Liver (tissue), 9 donors: ENCODE results near the gene ZC3H15. TPM values are rescaled to one million over a fixed set of nuclear protein-coding genes. Genes with fewer than 3 reads are reported as not detected.

Experiments used
- DNase-seq: peaks from one replicate; pipeline ENCODE4 v3.0.0-alpha.2; 2017; ENCODE audit warnings: low spot score
- H3K27ac ChIP-seq, 2 donors: one replicate each; pipeline ENCODE4 v1.7.0; 2013; ENCODE audit warnings: inconsistent platforms in 2 of 2, low read length in 2 of 2, control low read depth in 1 of 2, low read depth in 1 of 2, mild to moderate bottlenecking in 1 of 2
- H3K27me3 ChIP-seq, 4 donors: one replicate each; pipeline versions ENCODE4 v1.6.1 to v1.7.0; 2013; ENCODE audit warnings: low read length in 3 of 4, inconsistent platforms in 1 of 4, mild to moderate bottlenecking in 1 of 4, moderate library complexity in 1 of 4; ENCODE audit not compliant: control insufficient read depth in 4 of 4, insufficient read depth in 4 of 4
- H3K36me3 ChIP-seq, 4 donors: one replicate each; pipeline versions ENCODE4 v1.6.1 to v1.7.0; 2013; ENCODE audit warnings: low read length in 3 of 4, mild to moderate bottlenecking in 3 of 4, low read depth in 1 of 4, moderate library complexity in 1 of 4; ENCODE audit not compliant: control insufficient read depth in 4 of 4, insufficient read depth in 3 of 4
- H3K4me1 ChIP-seq, 4 donors: one replicate each; pipeline versions ENCODE4 v1.6.1 to v1.7.0; 2013; ENCODE audit warnings: low read length in 3 of 4, mild to moderate bottlenecking in 3 of 4, moderate library complexity in 1 of 4; ENCODE audit not compliant: control insufficient read depth in 4 of 4, insufficient read depth in 4 of 4
- H3K4me3 ChIP-seq, 3 donors: one replicate each; pipeline versions ENCODE4 v1.6.1 to v1.7.0; 2013; ENCODE audit warnings: low read length in 3 of 3, control low read depth in 1 of 3, low read depth in 1 of 3, mild to moderate bottlenecking in 1 of 3
- H3K9ac ChIP-seq, 2 donors: one replicate each; pipeline ENCODE4 v1.7.0; 2013; ENCODE audit warnings: low read length in 2 of 2, mild to moderate bottlenecking in 2 of 2, moderate library complexity in 2 of 2, control low read depth in 1 of 2, low read depth in 1 of 2
- H3K9me3 ChIP-seq, 4 donors: one replicate each; pipeline versions ENCODE4 v1.6.1 to v1.7.0; 2013; ENCODE audit warnings: low read length in 3 of 4; ENCODE audit not compliant: control insufficient read depth in 4 of 4
- EGR1 ChIP-seq, 2 donors: IDR thresholded peaks; 2 replicates each; pipeline ENCODE4 v1.6.1; 2016 to 2018; ENCODE audit warnings: antibody characterized with exemption in 2 of 2, low read depth in 2 of 2
- FOXA1 ChIP-seq: IDR thresholded peaks from 2 replicates; pipeline ENCODE4 v1.6.1; 2016; ENCODE audit warnings: antibody characterized with exemption
- FOXA2 ChIP-seq: IDR thresholded peaks from 2 replicates; pipeline ENCODE4 v1.6.1; 2016; ENCODE audit warnings: antibody characterized with exemption
- GABPA ChIP-seq, 2 donors: IDR thresholded peaks in 1 of 2; conservative IDR thresholded peaks in 1 of 2; 2 replicates each; pipeline ENCODE4 v1.6.1; 2016; ENCODE audit warnings: antibody characterized with exemption in 2 of 2, mild to moderate bottlenecking in 1 of 2, moderate library complexity in 1 of 2
- HNF4A ChIP-seq, 2 donors: conservative IDR thresholded peaks; 2 replicates each; pipeline ENCODE4 v1.6.1; 2016; ENCODE audit warnings: antibody characterized with exemption in 2 of 2, mild to moderate bottlenecking in 2 of 2
- JUND ChIP-seq, 2 donors: IDR thresholded peaks; 2 replicates each; pipeline ENCODE4 v1.6.1; 2016; ENCODE audit warnings: antibody characterized with exemption in 2 of 2
- RAD21 ChIP-seq, 2 donors: IDR thresholded peaks; 2 replicates each; pipeline ENCODE4 v1.6.1; 2016; ENCODE audit warnings: antibody characterized with exemption in 2 of 2, mild to moderate bottlenecking in 2 of 2
- SP1 ChIP-seq: IDR thresholded peaks from 2 replicates; pipeline ENCODE4 v1.6.1; 2018; ENCODE audit warnings: antibody characterized with exemption, mild to moderate bottlenecking
- YY1 ChIP-seq: IDR thresholded peaks from 2 replicates; pipeline ENCODE4 v1.6.1; 2016; ENCODE audit warnings: antibody characterized with exemption, mild to moderate bottlenecking
- WGBS: extraction: QIAGEN DNeasy Blood & Tissue Kit; methylation state at CpG from one replicate; pipeline ENCODE4 v1.1.7; 2013; 5-methylcytosine and 5-hydroxymethylcytosine counted together
- polyA plus RNA-seq, 2 donors: library from polyadenylated mRNA; stranded (reverse) in 1 of 2; unstranded in 1 of 2; fragments of 200-250 nt in 1 of 2; fragments of >200 nt in 1 of 2; fragmentation: Nextera tagmentation in 1 of 2; extraction: Ambion mirVana in 1 of 2; gene quantifications; one replicate each; pipeline versions ENCODE4 v1.2.1 to v1.2.3, GENCODE V29; 2013 to 2015
- total RNA-seq, 2 donors: library from RNA; depleted of rRNA; stranded (reverse); fragments of >200 nt; gene quantifications; one replicate each; pipeline ENCODE4 v1.2.3, GENCODE V29; 2014
- TF ChIP-seq, protein P1 (sequence below): fragments of 150-350 bp; IDR thresholded peaks from 2 replicates; pipeline ENCODE4 v1.5.1; 2017; ENCODE audit warnings: improper control_type of control experiment, low read depth, low read length; ENCODE audit not compliant: missing input control
- TF ChIP-seq, protein P2 (sequence below): IDR thresholded peaks from 2 replicates; pipeline ENCODE4 v1.6.1; 2016; ENCODE audit warnings: antibody characterized with exemption
- TF ChIP-seq, protein P3 (sequence below): IDR thresholded peaks from 2 replicates; pipeline ENCODE4 v1.6.1; 2016; ENCODE audit warnings: antibody characterized with exemption
- donor health status: healthy.
- donor health status: healthy.
- donor health status: healthy.
- donor health status: healthy.
- donor health status: healthy.

ZC3H15 gene
- total and polyA plus RNA-seq, 4 donors: 29.6 to 63.5 (median 33.7) TPM

DNA sequence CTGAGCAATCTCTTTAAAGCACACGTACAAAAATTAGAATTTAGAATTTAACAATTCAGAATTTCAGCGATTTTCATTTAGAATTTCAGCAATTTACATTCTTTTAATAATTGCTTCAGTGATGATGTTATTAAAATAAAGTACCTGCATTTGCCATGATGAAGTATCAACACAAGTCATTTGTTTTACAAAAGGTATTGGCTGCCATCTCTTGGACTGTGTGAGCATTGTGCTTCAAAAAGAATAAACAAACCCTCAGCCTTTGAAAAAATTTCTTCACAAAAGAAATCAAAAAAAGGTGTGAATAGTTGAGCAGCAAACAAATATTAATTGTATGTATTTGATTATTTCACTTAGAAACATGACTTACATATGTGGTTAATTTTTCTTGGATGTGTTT is 27.1 kb upstream of the ZC3H15 start:
- H3K4me3 ChIP-seq: no peak overlapping the region
- H3K36me3 ChIP-seq: peaks cover 0 to 2% (median 0%) of the 10 kb centered on the region in 4 donors
- no peaks in the 10 kb centered on the region for H3K27me3 ChIP-seq
- no peak overlapping the region for H3K27ac ChIP-seq
- TF ChIP-seq, protein P1, sequence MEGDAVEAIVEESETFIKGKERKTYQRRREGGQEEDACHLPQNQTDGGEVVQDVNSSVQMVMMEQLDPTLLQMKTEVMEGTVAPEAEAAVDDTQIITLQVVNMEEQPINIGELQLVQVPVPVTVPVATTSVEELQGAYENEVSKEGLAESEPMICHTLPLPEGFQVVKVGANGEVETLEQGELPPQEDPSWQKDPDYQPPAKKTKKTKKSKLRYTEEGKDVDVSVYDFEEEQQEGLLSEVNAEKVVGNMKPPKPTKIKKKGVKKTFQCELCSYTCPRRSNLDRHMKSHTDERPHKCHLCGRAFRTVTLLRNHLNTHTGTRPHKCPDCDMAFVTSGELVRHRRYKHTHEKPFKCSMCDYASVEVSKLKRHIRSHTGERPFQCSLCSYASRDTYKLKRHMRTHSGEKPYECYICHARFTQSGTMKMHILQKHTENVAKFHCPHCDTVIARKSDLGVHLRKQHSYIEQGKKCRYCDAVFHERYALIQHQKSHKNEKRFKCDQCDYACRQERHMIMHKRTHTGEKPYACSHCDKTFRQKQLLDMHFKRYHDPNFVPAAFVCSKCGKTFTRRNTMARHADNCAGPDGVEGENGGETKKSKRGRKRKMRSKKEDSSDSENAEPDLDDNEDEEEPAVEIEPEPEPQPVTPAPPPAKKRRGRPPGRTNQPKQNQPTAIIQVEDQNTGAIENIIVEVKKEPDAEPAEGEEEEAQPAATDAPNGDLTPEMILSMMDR: peak; percentile 46
- no peak for TF ChIP-seq JUND (IDR thresholded peaks at IDR 0.05)
- TF ChIP-seq RAD21 (IDR thresholded peaks at IDR 0.05): peak; percentile 73 to 74
- peaks cover 0 to 5% (median 0%) of the 10 kb centered on the region in 4 donors for H3K4me1 ChIP-seq
- no peak overlapping the region for H3K9ac ChIP-seq
- DNase-seq: no peak
- no peaks in the 10 kb centered on the region for H3K9me3 ChIP-seq
- WGBS: 80% methylated on average over 2 of the region's 2 CpGs

DNA sequence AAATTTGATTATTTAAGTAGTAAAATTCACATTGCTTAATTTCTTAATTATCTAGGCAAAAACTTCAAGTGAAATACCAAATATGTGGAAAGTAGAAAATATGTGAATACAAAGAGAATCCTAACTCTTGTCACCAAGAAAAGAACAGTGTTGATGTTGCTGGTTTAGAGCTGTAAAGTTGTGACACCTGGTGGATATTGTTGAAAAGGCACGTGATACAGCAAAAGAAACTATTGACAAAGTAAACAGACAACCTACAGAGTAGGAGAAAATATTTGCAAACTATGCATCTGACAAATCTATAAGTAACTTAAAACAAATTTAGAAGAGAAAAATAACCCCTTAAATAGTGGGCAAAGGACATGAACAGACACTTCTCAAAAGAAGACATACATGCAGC is 25.6 kb upstream of the ZC3H15 start:
- Histone ChIP-seq H3K9ac (no peak overlapping the region), H3K36me3 (peaks cover 0 to 2% (median 0%) of the 10 kb centered on the region in 4 donors), H3K27me3 (no peaks in the 10 kb centered on the region), H3K4me3 (no peak overlapping the region), H3K27ac (no peak overlapping the region), H3K9me3 (no peaks in the 10 kb centered on the region), H3K4me1 (peaks cover 0 to 5% (median 0%) of the 10 kb centered on the region in 4 donors)
- no peak for DNase-seq
- WGBS: 16% methylated on average over 1 of the region's 1 CpG
- TF ChIP-seq FOXA2: peak; percentile 12
- TF ChIP-seq, protein P1: peak; percentile 32
- TF ChIP-seq RAD21 (IDR thresholded peaks at IDR 0.05): peak; percentile 78 to 82
- TF ChIP-seq, protein P2, sequence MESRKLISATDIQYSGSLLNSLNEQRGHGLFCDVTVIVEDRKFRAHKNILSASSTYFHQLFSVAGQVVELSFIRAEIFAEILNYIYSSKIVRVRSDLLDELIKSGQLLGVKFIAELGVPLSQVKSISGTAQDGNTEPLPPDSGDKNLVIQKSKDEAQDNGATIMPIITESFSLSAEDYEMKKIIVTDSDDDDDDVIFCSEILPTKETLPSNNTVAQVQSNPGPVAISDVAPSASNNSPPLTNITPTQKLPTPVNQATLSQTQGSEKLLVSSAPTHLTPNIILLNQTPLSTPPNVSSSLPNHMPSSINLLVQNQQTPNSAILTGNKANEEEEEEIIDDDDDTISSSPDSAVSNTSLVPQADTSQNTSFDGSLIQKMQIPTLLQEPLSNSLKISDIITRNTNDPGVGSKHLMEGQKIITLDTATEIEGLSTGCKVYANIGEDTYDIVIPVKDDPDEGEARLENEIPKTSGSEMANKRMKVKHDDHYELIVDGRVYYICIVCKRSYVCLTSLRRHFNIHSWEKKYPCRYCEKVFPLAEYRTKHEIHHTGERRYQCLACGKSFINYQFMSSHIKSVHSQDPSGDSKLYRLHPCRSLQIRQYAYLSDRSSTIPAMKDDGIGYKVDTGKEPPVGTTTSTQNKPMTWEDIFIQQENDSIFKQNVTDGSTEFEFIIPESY: no peak
- TF ChIP-seq FOXA1: no peak

DNA sequence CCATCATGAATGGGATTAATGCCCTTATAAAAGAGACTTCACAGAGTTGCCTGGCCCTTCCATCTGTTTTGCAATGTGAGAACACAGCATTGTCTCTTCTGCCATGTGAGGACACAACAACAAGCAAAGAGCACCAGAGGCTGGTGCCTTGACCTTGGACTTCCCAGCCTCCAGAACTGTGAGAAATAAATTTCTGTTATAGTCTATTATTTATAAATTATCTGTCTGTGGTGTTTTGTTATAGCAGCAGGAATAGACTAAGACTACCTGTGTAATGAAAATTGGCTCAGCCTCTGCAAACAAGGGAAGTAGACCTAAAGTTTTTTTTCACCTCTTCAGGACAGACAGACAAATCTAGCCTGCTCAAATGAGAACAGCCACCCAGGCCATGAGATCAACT is 19.3 kb upstream of the ZC3H15 start:
- no peak for TF ChIP-seq YY1
- no peak for TF ChIP-seq GABPA (IDR thresholded peaks at IDR 0.05 in 1 of 2, conservative IDR thresholded peaks at IDR 0.05 in 1 of 2)
- TF ChIP-seq, protein P3, sequence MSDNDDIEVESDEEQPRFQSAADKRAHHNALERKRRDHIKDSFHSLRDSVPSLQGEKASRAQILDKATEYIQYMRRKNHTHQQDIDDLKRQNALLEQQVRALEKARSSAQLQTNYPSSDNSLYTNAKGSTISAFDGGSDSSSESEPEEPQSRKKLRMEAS: no peak
- no peak for TF ChIP-seq RAD21 (IDR thresholded peaks at IDR 0.05)
- no peak for TF ChIP-seq EGR1 (IDR thresholded peaks at IDR 0.05; ENCODE audit: low read depth in 2 of 2)
- TF ChIP-seq HNF4A (conservative IDR thresholded peaks at IDR 0.05): no peak
- no peak for TF ChIP-seq FOXA2
- no peak for TF ChIP-seq JUND (IDR thresholded peaks at IDR 0.05)
- no peak for TF ChIP-seq SP1
- Histone ChIP-seq H3K27me3 (no peaks in the 10 kb centered on the region), H3K9ac (no peak overlapping the region), H3K4me1 (no peaks in the 10 kb centered on the region), H3K36me3 (no peaks in the 10 kb centered on the region), H3K9me3 (peaks cover 0 to 3% (median 1%) of the 10 kb centered on the region in 4 donors), H3K4me3 (no peak overlapping the region), H3K27ac (no peak overlapping the region)
- no peak for DNase-seq
